HepG2 (cell line): Measurements from ENCODE around the gene ABHD15. TPM values are rescaled to one million over a fixed set of nuclear protein-coding genes. Genes with fewer than 3 reads are reported as not detected.

ENCODE experiments used
- ATAC-seq: fragments of 200-7000 bp; cut with Tn5 transposase; 3 replicates; pipeline ENCODE4 v1.9.1; 2020; ENCODE audit warnings: mild to moderate bottlenecking, moderate library complexity
- BruUV-seq: library from RNA; stranded (reverse); fragments of 400-500 nt; replicated peaks from 2 replicates; lab custom pipeline; 2021; lab: Mats Ljungman, UMichigan
- CTCF ChIA-PET: fragments of 300-600 bp; formaldehyde crosslinking; extraction: SDS; loops from one replicate; lab custom pipeline; 2021; ENCODE audit warnings: low total read pairs, inconsistent platforms, low intra/inter-chr PET ratio; lab: Yijun Ruan, JAX
- POLR2A ChIA-PET: fragments of 350-600 bp; sonication (Branson Sonifier 250); formaldehyde crosslinking; loops from one replicate; lab custom pipeline; 2020; ENCODE audit warnings: antibody characterized with exemption, inconsistent platforms; lab: Yijun Ruan, JAX
- DNase-seq: peaks from one replicate; pipeline ENCODE4 v3.0.0-alpha.2; 2015; ENCODE audit warnings: low spot score
- FAIRE-seq: peaks from 3 replicates; lab custom pipeline; 2011; peaks lifted over from hg19 to GRCh38; lab: Jason Lieb, UNC
- H2AFZ ChIP-seq: one replicate; pipeline ENCODE4 v1.6.1; 2011; ENCODE audit warnings: low read length, inconsistent platforms
- H3K27ac ChIP-seq: fragments of 300-600 bp; 3 replicates; pipeline ENCODE4 v1.8.0; 2011; ENCODE audit warnings: mixed run types, mild to moderate bottlenecking, mixed read lengths, low read length, inconsistent platforms; ENCODE audit not compliant: insufficient read depth; ENCODE audit errors: extremely low read length
- H3K27me3 ChIP-seq, 2 experiments: fragments of 200-600 bp in 1 of 2; 2 replicates in 1 of 2; 3 replicates in 1 of 2; pipeline versions ENCODE4 v1.6.0 to v1.8.0; 2011; ENCODE audit warnings: low read length in 2 of 2, mild to moderate bottlenecking in 2 of 2, moderate library complexity in 2 of 2, inconsistent platforms in 1 of 2; ENCODE audit not compliant: insufficient read depth in 2 of 2, control insufficient read depth in 1 of 2
- H3K36me3 ChIP-seq, 2 experiments: fragments of 200-600 bp in 1 of 2; replicated peaks in 1 of 2; 2 replicates in 1 of 2; 3 replicates in 1 of 2; pipeline versions ENCODE4 v1.5.1 to v1.8.0; 2011; ENCODE audit warnings: low read length in 2 of 2, inconsistent platforms in 1 of 2; ENCODE audit not compliant: insufficient read depth in 2 of 2, control insufficient read depth in 1 of 2
- H3K4me1 ChIP-seq: 2 replicates; pipeline ENCODE4 v1.5.1; 2012; ENCODE audit warnings: low read length, inconsistent platforms; ENCODE audit not compliant: insufficient read depth
- H3K4me2 ChIP-seq: 2 replicates; pipeline ENCODE4 v1.6.0; 2011; ENCODE audit warnings: low read depth, low read length, inconsistent platforms
- H3K4me3 ChIP-seq, 3 experiments: fragments of 200-600 bp in 1 of 3; sonication (generic), shearing (Covaris generic) in 1 of 3; replicated peaks in 1 of 3; 2 replicates each; pipeline ENCODE4 v1.5.1; 2011 to 2016; ENCODE audit warnings: low read length in 3 of 3, inconsistent platforms in 2 of 3, low read depth in 2 of 3, mild to moderate bottlenecking in 2 of 3, control low read depth in 1 of 3, mixed read lengths in 1 of 3; ENCODE audit not compliant: insufficient read depth in 1 of 3
- H3K79me2 ChIP-seq: one replicate; pipeline ENCODE4 v1.6.1; 2011; ENCODE audit warnings: low read length, inconsistent platforms; ENCODE audit not compliant: insufficient read depth
- H3K9ac ChIP-seq: 2 replicates; pipeline ENCODE4 v1.6.0; 2011; ENCODE audit warnings: mild to moderate bottlenecking, low read depth, low read length, inconsistent platforms; ENCODE audit not compliant: insufficient read depth
- H3K9me3 ChIP-seq: 2 replicates; pipeline ENCODE4 v1.5.1; 2012; ENCODE audit warnings: mild to moderate bottlenecking, low read length
- H4K20me1 ChIP-seq: 2 replicates; pipeline ENCODE4 v1.6.0; 2011; ENCODE audit warnings: inconsistent platforms, mild to moderate bottlenecking, low read length, moderate library complexity; ENCODE audit not compliant: insufficient read depth
- AGO2 ChIP-seq: fragments of 200-400 bp; formaldehyde crosslinking; optimal IDR thresholded peaks from 2 replicates; pipeline ENCODE3; 2017; ENCODE audit warnings: mild to moderate bottlenecking, low read depth, low read length, moderate library complexity
- CTCF ChIP-seq: sonication (generic); formaldehyde crosslinking; IDR thresholded peaks from 2 replicates; pipeline ENCODE4 v1.5.0; 2020; ENCODE audit warnings: mild to moderate bottlenecking, missing genetic modification reagents, moderate library complexity
- FOXK1 ChIP-seq: sonication (generic); formaldehyde crosslinking; IDR thresholded peaks from 2 replicates; pipeline ENCODE4 v1.4.0; 2020; ENCODE audit warnings: low read depth, missing genetic modification reagents, borderline replicate concordance
- HOXA9 ChIP-seq: sonication (generic); formaldehyde crosslinking; IDR thresholded peaks from 2 replicates; pipeline ENCODE4 v1.8.1; 2022; ENCODE audit warnings: missing genetic modification reagents, mild to moderate bottlenecking, moderate library complexity, borderline replicate concordance
- PREB ChIP-seq: sonication (generic); formaldehyde crosslinking; IDR thresholded peaks from 2 replicates; pipeline ENCODE4 v1.4.0; 2020; ENCODE audit warnings: missing genetic modification reagents
- RNF219 ChIP-seq: sonication (generic); formaldehyde crosslinking; IDR thresholded peaks from 2 replicates; pipeline ENCODE4 v1.5.0; 2020; ENCODE audit warnings: mild to moderate bottlenecking, missing genetic modification reagents
- SRF ChIP-seq: IDR thresholded peaks from 2 replicates; pipeline ENCODE4 v1.6.1; 2011; ENCODE audit warnings: mild to moderate bottlenecking, low read depth, low read length, moderate library complexity
- ZBTB10 ChIP-seq: sonication (generic); formaldehyde crosslinking; IDR thresholded peaks from 2 replicates; pipeline ENCODE4 v1.4.0; 2020; ENCODE audit warnings: missing genetic modification reagents, borderline replicate concordance
- ZBTB8A ChIP-seq: sonication (generic); formaldehyde crosslinking; IDR thresholded peaks from 2 replicates; pipeline ENCODE4 v1.4.0; 2020; ENCODE audit warnings: mild to moderate bottlenecking, low read depth, missing genetic modification reagents, borderline replicate concordance
- ZNF296 ChIP-seq: sonication (generic); formaldehyde crosslinking; conservative IDR thresholded peaks from 2 replicates; pipeline ENCODE4 v1.5.0; 2020; ENCODE audit warnings: mild to moderate bottlenecking, missing genetic modification reagents
- ZNF557 ChIP-seq: sonication (generic); formaldehyde crosslinking; IDR thresholded peaks from 2 replicates; pipeline ENCODE4 v1.4.0; 2020; ENCODE audit warnings: missing genetic modification reagents
- ZNF589 ChIP-seq: sonication (generic); formaldehyde crosslinking; conservative IDR thresholded peaks from 2 replicates; pipeline ENCODE4 v1.8.0; 2022; ENCODE audit warnings: mild to moderate bottlenecking, moderate library complexity, missing genetic modification reagents
- ZNF619 ChIP-seq: sonication (generic); formaldehyde crosslinking; IDR thresholded peaks from 2 replicates; pipeline ENCODE4 v1.4.0; 2020; ENCODE audit warnings: mild to moderate bottlenecking, missing genetic modification reagents
- WGBS: methylation state at CpG from one replicate; pipeline ENCODE4 v1.1.6; 2017; ENCODE audit warnings: low lambda C conversion rate; 5-methylcytosine and 5-hydroxymethylcytosine counted together
- in situ Hi-C: cut with HindIII; loops from 2 replicates; pipeline ENCODE4 v1.10.0; 2017; ENCODE audit warnings: low pct_unique_long_range_greater_than_20kb; ENCODE audit not compliant: extremely low pct_ligation_motif_present
- intact Hi-C: fragments of 100-400 bp; cut with micrococcal nuclease; formaldehyde crosslinking; loops from one replicate; pipeline ENCODE4 v1.10.0; 2022; ENCODE audit not compliant: unreplicated experiment
- polyA plus RNA-seq, 8 experiments: library from polyadenylated mRNA; depleted of rRNA in 3 of 8; stranded (reverse) in 7 of 8; unstranded in 1 of 8; fragments of >200 nt; fragmentation: Illumina TruSeq in 4 of 8; extraction: Trizol in 4 of 8; gene quantifications; 2 replicates each; pipeline versions ENCODE4 v1.2.1 to v1.2.3, GENCODE V29; 2011 to 2016; ENCODE audit warnings: low read depth in 4 of 8, missing spikeins in 1 of 8, mixed read lengths in 1 of 8; ENCODE audit not compliant: insufficient read depth in 1 of 8
- total RNA-seq, 5 experiments: library from RNA; depleted of rRNA; stranded (reverse); fragments of >200 nt; fragmentation: Illumina TruSeq; extraction: Trizol; gene quantifications; 2 replicates each; pipeline ENCODE4 v1.2.3, GENCODE V29; 2016; ENCODE audit warnings: low read depth in 1 of 5

ABHD15 gene
- total and polyA plus RNA-seq, 2 of the 13 experiments (the other 11 are each of a cell fraction or from before 2014, with no cell fraction given): 2.4 to 7.7 TPM

GRCh38 chr17:29573871-29574731, 7.3 kb upstream of the ABHD15 start:
- DNase-seq: no peak
- Histone ChIP-seq H3K79me2 (no peaks in the 10 kb centered on the region), H2AFZ (no peak overlapping the region), H4K20me1 (no peaks in the 10 kb centered on the region), H3K27me3 (no peaks in the 10 kb centered on the region), H3K4me1 (peaks cover 29% of the 10 kb centered on the region), H3K4me2 (peak overlapping the region; percentile 59), H3K4me3 (peak overlapping the region in 1 of 3 experiments; percentile 30; a peak in 1 of 6 replicates), H3K9ac (no peak overlapping the region), H3K9me3 (no peaks in the 10 kb centered on the region), H3K27ac (peak overlapping the region; percentile 46), H3K36me3 (peaks cover 5 to 17% of the 10 kb centered on the region in 2 experiments; a peak in 4 of 5 replicates)
- intact Hi-C loops (loop anchor here (2.0 kb wide), 1 partner anchor 17 kb away; no protein-coding TSS in a partner anchor), in situ Hi-C loops (no loop called here)
- no TSS peak for BruUV-seq
- 93% methylated on average over 12 of the region's 14 CpGs for WGBS
- ChIA-PET CTCF (interaction anchor here (1.0 to 1.2 kb wide), 2 partner anchors 18 to 44 kb away, joined by 4 to 5 read pairs; no protein-coding TSS in a partner anchor), POLR2A (interaction anchor here (0.8 to 1.6 kb wide), 10 partner anchors 8 to 280 kb away, joined by 3 to 23 read pairs (median 3); partner anchors contain the start of genes ABHD15, ANKRD13B and NUFIP2)
- ATAC-seq: no peak
- no peak for FAIRE-seq
- TF ChIP-seq CTCF (no peak), ZBTB8A (CRISPR knock-in tag) (no peak), ZNF619 (CRISPR knock-in tag) (peak; percentile 32; the same call in 1 of the 2 replicates), ZNF296 (CRISPR knock-in tag) (no peak), ZNF557 (CRISPR knock-in tag) (0 out of 2 replicates have a peak, but pooled peaks have one; percentile 11), ZNF589 (peak; percentile 45; the same call in 1 of the 2 replicates), ZBTB10 (peak; percentile 41; the same call in 1 of the 2 replicates), RNF219 (no peak), SRF (no peak), HOXA9 (0 out of 2 replicates have a peak, but pooled peaks have one; percentile 45), FOXK1 (no peak), AGO2 (peak; percentile 46), PREB (CRISPR knock-in tag) (no peak)
